ENCODE results near the gene DLGAP1. TPM values are rescaled to one million over a fixed set of nuclear protein-coding genes. Genes with fewer than 3 reads are reported as not detected.

The DLGAP1 gene
- total and polyA plus RNA-seq, 10 of the 15 experiments (the other 5 are each of a cell fraction or from before 2014, with no cell fraction given), result 0.23 to 27.6 (median 1.9) TPM

- no peak for TF ChIP-seq MLLT1 (IDR thresholded peaks at IDR 0.05)
- TF ChIP-seq SUPT20H (IDR thresholded peaks at IDR 0.05; ENCODE audit: borderline replicate concordance, control insufficient read depth, low read depth, low read length), result no peak
- no peak for TF ChIP-seq ATF3 (IDR thresholded peaks at IDR 0.05; ENCODE audit: borderline replicate concordance, extremely low read depth, low read depth, low read length)
- TF ChIP-seq ZZZ3 (IDR thresholded peaks at IDR 0.05; ENCODE audit: control insufficient read depth, insufficient read length, low read depth), result no peak
- TF ChIP-seq STAT1 (conservative IDR thresholded peaks at IDR 0.05), result no peak
- no peak for TF ChIP-seq NFXL1 (IDR thresholded peaks at IDR 0.05; ENCODE audit: borderline replicate concordance)
- no peak for TF ChIP-seq SUZ12 (IDR thresholded peaks at IDR 0.05; ENCODE audit: unreplicated experiment)
- TF ChIP-seq POLR2AphosphoS5 (IDR thresholded peaks at IDR 0.05; ENCODE audit: low read length), result no peak
- no peak for TF ChIP-seq NR2F1 (conservative IDR thresholded peaks at IDR 0.05)
Measured at GRCh38 chr18:3560755-3561154, 894.4 kb downstream of the DLGAP1 start (continued).

- no TSS peak for BruUV-seq (replicated peaks)
- H3K9ac ChIP-seq (ENCODE audit: control insufficient read depth, insufficient read depth, low read length), result no peak overlapping the region
- no peak for ATAC-seq
- SMC1A ChIA-PET (ENCODE audit: uncharacterized antibody, unreplicated experiment), result interaction anchor here (1.3 kb wide), 2 partner anchors 11 to 235 kb away, joined by 3 to 4 read pairs; no protein-coding TSS in a partner anchor
- H3K27me3 ChIP-seq (replicated peaks in 1 of 2; ENCODE audit: control insufficient read depth in 2 of 2, insufficient read depth in 2 of 2, low read length in 1 of 2), result no peaks in the 10 kb centered on the region
- no peak overlapping the region for H2AFZ ChIP-seq (ENCODE audit: control insufficient read depth, low read depth, low read length)
- H3K4me3 ChIP-seq, result no peak overlapping the region
- CTCF ChIA-PET, result interaction anchor here (1.1 kb wide), 1 partner anchor 31 kb away, joined by 3 read pairs; no protein-coding TSS in a partner anchor
- RAD21 ChIA-PET (ENCODE audit: unreplicated experiment), result no interaction called here
- no peaks in the 10 kb centered on the region for H3K9me3 ChIP-seq (replicated peaks; ENCODE audit: control insufficient read depth, insufficient read depth, low read length)
- no peaks in the 10 kb centered on the region for H4K20me1 ChIP-seq (ENCODE audit: control insufficient read depth, insufficient read depth)
- intact Hi-C loops (cut with micrococcal nuclease; ENCODE audit: unreplicated experiment) (no loop called here), in situ Hi-C loops (cut with MboI) (no loop called here)
- H3K4me2 ChIP-seq (ENCODE audit: control insufficient read depth, insufficient read depth), result no peak overlapping the region
- WGBS (ENCODE audit: insufficient coverage, insufficient replicate concordance, low lambda C conversion rate, missing lambda C conversion rate), result 21% methylated on average over 2 of the region's 2 CpGs
- no peak for DNase-seq (ENCODE audit: low read depth, low spot score)
- no peak overlapping the region for H3K27ac ChIP-seq (ENCODE audit: control insufficient read depth, insufficient read depth)
- POLR2A ChIA-PET, result interaction anchor here (0.5 to 0.6 kb wide), 2 partner anchors 12 to 56 kb away, joined by 3 to 7 read pairs; no protein-coding TSS in a partner anchor
- H3K79me2 ChIP-seq (ENCODE audit: control insufficient read depth, insufficient read depth, low read length), result no peaks in the 10 kb centered on the region
- no peaks in the 10 kb centered on the region for H3K36me3 ChIP-seq (ENCODE audit: control insufficient read depth in 2 of 2, insufficient read depth in 2 of 2, low read length in 1 of 2)
- FAIRE-seq, result no peak
- no peaks in the 10 kb centered on the region for H3K4me1 ChIP-seq (ENCODE audit: control insufficient read depth, insufficient read depth, low read length)
- no peak for TF ChIP-seq USF1 (IDR thresholded peaks at IDR 0.05; ENCODE audit: borderline replicate concordance, extremely low read length, insufficient read depth, low read depth, low read length)
- TF ChIP-seq HCFC1 (IDR thresholded peaks at IDR 0.05; ENCODE audit: low read length), result no peak
- no peak for TF ChIP-seq CHD4 (IDR thresholded peaks at IDR 0.05)
- TF ChIP-seq MYB (IDR thresholded peaks at IDR 0.05; ENCODE audit: borderline replicate concordance, low read depth, low read length), result no peak
- TF ChIP-seq TCF7 (IDR thresholded peaks at IDR 0.05; ENCODE audit: borderline replicate concordance), result no peak
- TF ChIP-seq MEF2A (IDR thresholded peaks at IDR 0.05; ENCODE audit: insufficient read depth, low read depth, low read length), result no peak
- TF ChIP-seq CEBPZ (IDR thresholded peaks at IDR 0.05; ENCODE audit: low read depth, low read length), result no peak
- TF ChIP-seq SUPT20H (IDR thresholded peaks at IDR 0.05; ENCODE audit: borderline replicate concordance, control insufficient read depth, low read depth, low read length), result no peak
- TF ChIP-seq RAD21 (IDR thresholded peaks at IDR 0.05; ENCODE audit: insufficient read depth, low read depth, low read length), result no peak
Measured at GRCh38 chr18:3554811-3555427, 900.2 kb downstream of the DLGAP1 start.
